ENCODE data around the gene MBP. TPM values are rescaled to one million over a fixed set of nuclear protein-coding genes. Genes with fewer than 3 reads are reported as not detected.
A peak's percentile ranks its signal among the peaks of the same experiment; 100 is the strongest.
"Not testable (repeated sequence)": the region's sequence is repeated elsewhere in the genome, so short reads cannot be mapped to it uniquely, and the experiment has no call there.

MBP gene
- total RNA-seq, 1 donor from 2014 or later = 3.9 TPM

- DNase-seq (ENCODE audit: low read depth in 2 of 2) = no peak
These were observed 126.0 kb downstream of the MBP start for GRCh38 chr18:77006305-77007175.

DNA sequence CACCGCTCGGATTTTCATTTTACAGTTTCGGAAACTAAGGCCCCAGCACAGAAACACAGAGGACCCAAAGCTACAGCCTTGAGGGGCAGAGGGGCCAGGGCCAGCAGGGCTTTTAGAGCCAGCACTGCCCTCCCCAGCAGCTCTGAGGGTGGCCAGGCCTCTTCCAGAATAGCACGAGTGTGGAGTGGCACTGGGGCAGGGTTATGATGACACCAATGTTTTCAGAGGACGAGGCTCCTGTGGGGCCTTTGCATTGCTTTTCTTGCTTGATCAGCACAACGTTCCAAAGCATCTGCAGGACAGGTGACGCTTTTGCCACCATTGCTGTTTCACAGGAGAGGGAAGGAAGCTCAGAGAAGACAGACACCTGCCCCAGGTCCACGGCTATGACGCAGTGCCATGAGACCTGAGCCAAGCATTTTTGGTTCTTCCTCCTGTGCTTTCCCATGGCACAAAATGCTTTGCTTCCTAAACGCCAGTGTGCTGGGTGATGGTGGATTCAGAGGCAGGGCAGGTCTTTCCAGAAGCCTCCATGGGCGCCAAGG, 126.9 kb downstream of the MBP start:
- DNase-seq (ENCODE audit: low read depth in 2 of 2) = no peak

- DNase-seq (ENCODE audit: low read depth in 2 of 2) = no peak
These were observed 127.8 kb downstream of the MBP start for GRCh38 chr18:77004555-77005380.

- DNase-seq (ENCODE audit: low read depth in 2 of 2) = no peak
These were observed 129.3 kb downstream of the MBP start for GRCh38 chr18:77003316-77003715.

GRCh38 chr18:77002496-77002895, 130.1 kb downstream of the MBP start:
- DNase-seq (ENCODE audit: low read depth in 2 of 2) = no peak

DNA sequence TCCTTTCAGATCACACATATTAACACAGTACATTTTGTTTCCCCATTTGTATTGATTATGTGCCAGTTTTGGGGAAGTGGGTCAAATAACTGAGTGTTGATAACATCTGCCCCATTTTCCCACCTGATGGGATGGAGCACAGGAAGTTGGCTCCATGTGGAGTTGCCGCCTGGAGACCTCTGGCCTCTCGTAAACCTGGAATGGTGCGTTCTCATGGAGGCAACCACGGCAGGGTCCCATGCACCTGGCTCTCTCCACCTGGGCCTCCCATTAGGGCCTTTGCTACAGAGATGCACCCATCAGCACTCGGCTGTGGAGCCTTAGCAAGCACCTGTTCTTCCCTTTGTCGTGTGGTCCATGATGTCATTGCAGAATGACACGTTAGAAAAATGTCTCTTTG, 130.6 kb downstream of the MBP start:
- DNase-seq (ENCODE audit: low read depth in 2 of 2) = no peak

GRCh38 chr18:77001041-77001440, 131.5 kb downstream of the MBP start:
- DNase-seq (ENCODE audit: low read depth in 2 of 2) = no peak

DNA sequence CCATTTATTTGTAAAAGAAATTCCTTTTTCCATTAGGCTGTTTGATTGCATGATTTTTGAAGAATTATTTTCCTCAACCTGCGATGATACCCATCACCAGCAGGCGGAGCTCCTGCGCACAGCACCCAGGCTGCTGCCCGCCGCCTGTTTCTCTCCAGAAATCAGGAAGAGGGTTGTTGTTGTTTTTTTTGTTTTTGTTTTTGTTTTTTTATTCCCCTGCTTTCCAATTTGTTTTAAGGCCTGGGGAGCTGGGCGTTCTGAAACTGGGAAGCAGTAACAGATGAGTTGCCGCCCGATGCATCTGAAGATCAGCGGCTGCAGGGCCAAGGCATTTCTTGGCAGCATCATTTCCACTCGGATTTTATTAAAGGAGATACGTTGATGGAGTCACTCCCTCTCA, 132.1 kb downstream of the MBP start:
- DNase-seq (ENCODE audit: low read depth in 2 of 2) = peak in 1 of 2 donors; percentile 33

- no peak for DNase-seq (ENCODE audit: low read depth in 2 of 2)
These were observed 133.5 kb downstream of the MBP start for GRCh38 chr18:76999077-76999476.

- no peak for DNase-seq (ENCODE audit: low read depth in 2 of 2)
These were observed 134.4 kb downstream of the MBP start for GRCh38 chr18:76997951-76998808.

DNA sequence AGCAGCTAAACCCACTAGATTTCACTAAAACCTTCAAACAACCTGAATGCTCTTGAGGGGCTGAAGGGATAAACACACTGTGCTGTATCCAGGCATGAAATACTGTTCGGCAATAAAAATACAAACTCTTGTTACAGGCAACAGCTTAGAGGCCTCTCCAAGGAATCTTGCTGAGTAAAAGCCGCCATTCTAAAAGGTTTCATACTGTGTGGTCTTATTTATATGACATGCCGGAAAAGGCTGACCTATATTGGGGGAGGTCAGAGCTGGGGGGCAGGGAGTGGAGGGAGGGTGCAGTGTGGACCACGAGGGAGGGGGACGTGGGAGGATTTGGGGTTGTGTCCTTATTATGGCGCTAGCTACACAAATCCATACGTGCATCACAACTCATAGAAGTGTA, 136.2 kb downstream of the MBP start:
- DNase-seq (ENCODE audit: low read depth in 2 of 2) = no peak

DNA sequence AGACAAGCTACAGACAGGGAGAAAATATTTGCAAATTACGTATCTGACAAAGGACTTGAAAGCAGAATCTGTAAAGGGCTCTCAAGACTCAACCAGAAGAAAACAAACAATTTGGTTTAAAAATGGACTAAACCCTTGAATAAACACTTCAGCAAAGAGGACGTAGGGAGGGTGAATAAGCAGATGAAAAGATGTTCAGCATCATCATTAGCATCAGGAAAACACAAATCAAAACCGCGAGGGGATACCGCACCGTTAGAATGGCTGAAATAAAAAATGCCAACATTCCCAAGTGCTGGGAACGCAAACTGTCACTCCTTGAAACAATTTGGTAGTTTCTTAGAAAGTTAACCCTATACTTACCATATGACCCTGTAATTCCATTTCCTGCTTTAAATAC, 136.7 kb downstream of the MBP start:
- DNase-seq (ENCODE audit: low read depth in 2 of 2) = no peak

GRCh38 chr18:76994086-76994654, 138.4 kb downstream of the MBP start:
- DNase-seq (ENCODE audit: low read depth in 2 of 2) = no peak

DNA sequence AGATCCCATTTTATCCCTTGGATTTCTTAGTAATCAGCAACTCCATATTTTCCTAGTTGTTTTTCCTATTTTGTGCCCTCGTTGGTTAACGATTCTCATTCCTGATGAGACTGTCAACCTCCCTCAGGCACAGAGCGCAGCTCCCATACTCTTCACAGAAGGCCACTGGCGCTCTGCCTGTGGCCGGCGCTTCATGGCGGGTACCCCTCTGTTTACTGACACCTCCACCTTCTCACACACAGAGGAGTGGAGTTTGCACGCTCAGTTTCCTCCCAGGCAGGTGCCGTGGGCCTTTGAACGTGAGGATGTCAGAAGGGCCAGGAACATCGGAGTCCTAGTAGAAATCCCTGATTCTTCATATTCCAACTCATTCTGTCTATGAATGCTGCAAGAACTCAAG, 139.0 kb downstream of the MBP start:
- DNase-seq (ENCODE audit: low read depth in 2 of 2) = no peak

DNA sequence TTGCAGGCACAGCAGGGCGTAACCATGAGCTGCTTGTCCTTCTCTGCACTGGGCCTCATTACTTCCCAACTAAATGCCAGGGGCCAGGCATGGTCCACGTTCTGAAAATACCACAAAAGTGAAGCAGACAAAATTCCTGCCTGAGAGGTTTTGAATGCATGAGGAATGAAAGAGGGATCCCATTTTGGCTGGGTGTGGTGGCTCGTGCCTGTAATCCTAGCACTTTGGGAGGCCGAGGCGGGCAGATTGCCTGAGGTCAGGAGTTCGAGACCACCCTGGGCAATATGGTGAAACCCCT, 139.5 kb downstream of the MBP start:
- no peak for DNase-seq (ENCODE audit: low read depth in 2 of 2)

- DNase-seq (ENCODE audit: low read depth in 2 of 2) = no peak
These were observed 140.1 kb downstream of the MBP start for GRCh38 chr18:76992226-76993084.

GRCh38 chr18:76991021-76991688, 141.4 kb downstream of the MBP start:
- no peak for DNase-seq (ENCODE audit: low read depth in 2 of 2)

DNA sequence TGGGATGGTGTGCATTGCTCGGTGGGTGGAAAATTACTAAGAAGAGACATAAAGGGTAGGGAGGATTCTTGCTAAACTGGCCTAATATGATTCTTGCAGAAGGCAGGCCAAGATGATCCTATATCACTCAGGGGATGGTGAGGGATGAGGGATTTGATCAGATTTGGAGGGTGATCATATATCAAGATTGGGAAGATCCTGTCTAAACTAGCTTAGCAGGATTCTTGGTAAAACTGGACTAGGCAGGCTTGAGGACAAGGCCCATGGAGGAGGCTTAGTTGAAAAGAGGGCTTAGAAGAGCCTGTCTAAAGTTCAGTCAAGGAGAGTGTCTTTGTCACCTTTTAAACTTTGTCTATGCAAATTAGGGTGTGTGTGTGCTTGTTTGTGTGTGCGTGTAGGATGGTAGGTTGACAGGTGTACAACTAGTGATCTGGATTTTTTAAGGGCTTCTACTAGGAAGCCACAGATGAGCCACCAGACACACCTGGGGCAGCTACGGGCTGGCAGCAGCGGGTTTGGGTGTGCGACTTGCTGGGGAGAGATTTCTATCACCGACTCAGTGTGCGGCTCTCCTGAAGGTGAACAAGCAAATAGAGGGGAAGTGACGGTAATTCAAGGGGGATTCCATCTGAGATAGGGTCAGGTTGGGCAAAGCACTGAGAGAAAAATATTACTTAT, 142.1 kb downstream of the MBP start:
- not testable (repeated sequence) for DNase-seq (ENCODE audit: low read depth in 2 of 2)

DNA sequence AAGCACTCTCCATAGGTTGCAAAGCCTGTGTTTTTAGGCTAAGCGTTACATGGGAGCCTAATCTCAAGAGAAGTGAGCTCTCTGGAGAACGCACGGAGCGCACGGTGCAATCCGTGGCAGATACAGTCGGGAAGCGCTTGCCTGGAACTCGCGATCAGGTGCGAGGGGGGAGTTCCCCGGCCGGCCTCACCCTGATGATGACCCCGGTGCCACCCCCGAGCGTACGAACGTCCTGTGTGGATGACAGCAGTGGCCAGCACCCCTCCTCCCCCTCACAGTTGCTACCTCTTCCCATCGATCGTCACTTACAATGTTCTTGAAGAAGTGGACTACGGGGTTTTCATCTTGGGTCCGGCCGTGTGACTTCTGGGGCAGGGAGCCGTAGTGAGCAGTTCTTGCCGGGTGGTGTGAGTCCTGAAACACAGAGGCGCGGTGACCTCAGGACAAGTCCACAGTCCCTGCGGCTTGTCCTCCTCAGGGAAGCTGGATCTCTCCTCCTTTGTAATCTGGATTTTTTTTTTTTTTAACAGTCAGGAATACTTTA, 142.9 kb downstream of the MBP start:
- DNase-seq (ENCODE audit: low read depth in 2 of 2) = no peak
